Neuronal stem cell (in vitro differentiated cells): ENCODE measurements around the gene GNG12.

Experiments
- DNase-seq: peaks from one replicate; pipeline ENCODE4 v3.0.0-alpha.2; 2013; ENCODE audit warnings: low spot score
- H2AFZ ChIP-seq: one replicate; pipeline ENCODE4 v1.6.1; 2013; ENCODE audit warnings: mild to moderate bottlenecking, low read length, inconsistent platforms
- H2AK5ac ChIP-seq: 2 replicates; pipeline ENCODE4 v1.6.1; 2013; ENCODE audit warnings: low read depth, mild to moderate bottlenecking, inconsistent platforms, low read length, moderate library complexity, mixed read lengths
- H2BK120ac ChIP-seq: 2 replicates; pipeline ENCODE4 v1.6.1; 2013; ENCODE audit warnings: low read depth, mild to moderate bottlenecking, inconsistent platforms, low read length, moderate library complexity, mixed read lengths
- H2BK12ac ChIP-seq: one replicate; pipeline ENCODE4 v1.6.1; 2013; ENCODE audit warnings: low read length, inconsistent platforms
- H2BK15ac ChIP-seq: 2 replicates; pipeline ENCODE4 v1.6.1; 2013; ENCODE audit warnings: mild to moderate bottlenecking, low read length, inconsistent platforms, mixed read lengths
- H2BK5ac ChIP-seq: one replicate; pipeline ENCODE4 v1.6.1; 2013; ENCODE audit warnings: inconsistent platforms, mild to moderate bottlenecking, low read length, moderate library complexity
- H3K14ac ChIP-seq: one replicate; pipeline ENCODE4 v1.6.1; 2013; ENCODE audit warnings: low read length, inconsistent platforms
- H3K18ac ChIP-seq: 2 replicates; pipeline ENCODE4 v1.6.1; 2013; ENCODE audit warnings: low read length, inconsistent platforms
- H3K23ac ChIP-seq: 2 replicates; pipeline ENCODE4 v1.6.1; 2013; ENCODE audit warnings: low read depth, mild to moderate bottlenecking, mixed read lengths, low read length, inconsistent platforms; ENCODE audit not compliant: poor library complexity
- H3K27ac ChIP-seq: replicated peaks from 3 replicates; pipeline ENCODE4 v1.5.1; 2013; ENCODE audit warnings: low read length, inconsistent platforms
- H3K27me3 ChIP-seq, 3 experiments: 2 replicates each; pipeline ENCODE4 v1.6.1; 2013; ENCODE audit warnings: low read length in 3 of 3, mild to moderate bottlenecking in 2 of 3, inconsistent platforms in 1 of 3, low read depth in 1 of 3, mixed read lengths in 1 of 3, moderate library complexity in 1 of 3; ENCODE audit not compliant: control insufficient read depth in 3 of 3, insufficient read depth in 3 of 3
- H3K36me3 ChIP-seq, 2 donors: replicated peaks in 1 of 2; 2 replicates each; pipeline ENCODE4 v1.6.1; 2013; ENCODE audit warnings: low read length in 2 of 2; ENCODE audit not compliant: control insufficient read depth in 2 of 2, insufficient read depth in 2 of 2
- H3K4ac ChIP-seq: 2 replicates; pipeline ENCODE4 v1.6.1; 2013; ENCODE audit warnings: inconsistent platforms, mild to moderate bottlenecking, low read length, moderate library complexity
- H3K4me1 ChIP-seq, 2 donors: 1 replicate in 1 of 2; 2 replicates in 1 of 2; pipeline ENCODE4 v1.6.1; 2013; ENCODE audit warnings: low read length in 2 of 2, low read depth in 1 of 2; ENCODE audit not compliant: control insufficient read depth in 2 of 2, insufficient read depth in 1 of 2
- H3K4me2 ChIP-seq: one replicate; pipeline ENCODE4 v1.6.1; 2013; ENCODE audit warnings: mild to moderate bottlenecking, low read length, inconsistent platforms; ENCODE audit not compliant: insufficient read depth, poor library complexity, severe bottlenecking
- H3K4me3 ChIP-seq, 2 donors: 2 replicates each; pipeline ENCODE4 v1.5.1; 2013; ENCODE audit warnings: low read length in 2 of 2, mild to moderate bottlenecking in 2 of 2, inconsistent platforms in 1 of 2, moderate library complexity in 1 of 2
- H3K79me1 ChIP-seq: one replicate; pipeline ENCODE4 v1.6.1; 2013; ENCODE audit warnings: low read depth, mild to moderate bottlenecking, inconsistent platforms, low read length, moderate library complexity
- H3K9ac ChIP-seq: one replicate; pipeline ENCODE4 v1.6.1; 2013; ENCODE audit warnings: mild to moderate bottlenecking, low read depth, low read length, inconsistent platforms; ENCODE audit not compliant: poor library complexity
- H3K9me3 ChIP-seq, 2 donors: replicated peaks in 1 of 2; 2 replicates each; pipeline versions ENCODE3 to v1.6.1; 2013; ENCODE audit warnings: low read length in 2 of 2, mild to moderate bottlenecking in 2 of 2, inconsistent platforms in 1 of 2, low read depth in 1 of 2, mixed read lengths in 1 of 2, moderate library complexity in 1 of 2; ENCODE audit not compliant: control insufficient read depth in 2 of 2, insufficient read depth in 1 of 2
- H4K8ac ChIP-seq: one replicate; pipeline ENCODE4 v1.6.1; 2013; ENCODE audit warnings: low read depth, mild to moderate bottlenecking, inconsistent platforms, low read length, moderate library complexity
- H4K91ac ChIP-seq: one replicate; pipeline ENCODE4 v1.6.1; 2013; ENCODE audit warnings: low read length, low read depth, mild to moderate bottlenecking, inconsistent platforms; ENCODE audit not compliant: poor library complexity
- WGBS, 2 donors: extraction: QIAGEN DNeasy Blood & Tissue Kit; methylation state at CpG; one replicate each; pipeline ENCODE4 v1.1.7; 2013; ENCODE audit warnings: missing lambda C conversion rate in 2 of 2, mixed read lengths in 1 of 2; ENCODE audit not compliant: insufficient read length in 2 of 2, insufficient replicate concordance in 1 of 2; ENCODE audit errors: extremely low coverage in 2 of 2; 5-methylcytosine and 5-hydroxymethylcytosine counted together

Gene GNG12

DNA sequence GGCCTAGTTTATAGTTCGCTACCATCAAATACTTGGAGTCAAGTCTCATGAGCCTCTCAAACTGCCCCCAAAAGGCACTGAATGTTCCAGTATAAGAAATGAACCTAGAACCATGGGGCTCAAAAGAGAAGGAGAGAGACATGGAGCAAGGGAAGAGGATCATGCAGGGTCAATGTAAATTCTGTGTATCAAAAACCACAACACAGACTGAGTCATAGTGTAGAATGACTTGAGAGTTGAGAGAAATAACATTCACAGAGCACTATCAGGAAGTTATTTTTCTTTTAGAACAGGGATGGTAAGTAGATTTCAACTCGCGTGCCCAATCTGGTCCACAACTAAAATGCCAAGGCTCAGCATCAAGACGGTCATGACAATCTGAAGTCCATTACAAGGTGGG lies 59.8 kb downstream of the GNG12 start:
- WGBS, 2 donors, result no CpG with 5 or more reads among the region's 4 CpGs
- Histone ChIP-seq H2BK12ac (no peak overlapping the region), H3K9me3 (no peaks in the 10 kb centered on the region)

DNA sequence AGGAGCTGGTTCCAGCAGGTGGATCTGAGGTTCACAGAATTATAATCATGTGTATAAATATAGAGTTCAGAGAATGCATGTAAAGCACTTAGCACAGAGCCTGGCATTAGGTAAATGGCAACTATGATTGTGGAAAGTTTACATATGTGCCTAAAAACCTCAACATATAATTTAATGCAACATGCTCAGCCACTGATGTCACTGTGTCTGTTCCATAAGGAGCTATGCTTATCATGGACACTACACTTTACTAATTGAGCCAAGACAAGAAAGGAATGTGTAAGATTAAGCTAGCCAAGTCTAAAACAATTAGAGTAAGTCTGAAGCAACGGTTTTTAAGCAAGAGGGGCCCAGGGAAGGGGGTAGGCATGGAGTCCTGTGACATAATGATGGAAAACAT lies 61.5 kb downstream of the GNG12 start:
- Histone ChIP-seq H3K27ac (no peak overlapping the region), H4K8ac (no peak overlapping the region), H2BK120ac (no peak overlapping the region), H2BK12ac (no peak overlapping the region), H3K14ac (no peak overlapping the region), H3K23ac (no peak overlapping the region), H2BK15ac (no peak overlapping the region), H2AFZ (no peak overlapping the region), H3K9me3 (no peaks in the 10 kb centered on the region), H3K27me3 (no peaks in the 10 kb centered on the region), H3K4ac (no peak overlapping the region), H3K4me1 (peaks cover 4 to 6% of the 10 kb centered on the region in 2 donors), H3K36me3 (no peaks in the 10 kb centered on the region), H3K4me3 (no peak overlapping the region), H3K18ac (no peak overlapping the region), H3K79me1 (no peaks in the 10 kb centered on the region), H3K4me2 (no peak overlapping the region), H2AK5ac (no peak overlapping the region), H3K9ac (no peak overlapping the region), H4K91ac (no peak overlapping the region), H2BK5ac (no peak overlapping the region)
- no CpG with 5 or more reads among the region's 1 CpG for WGBS, 2 donors
- DNase-seq, result no peak

More for the DNA sequence above, 59.8 kb downstream of the GNG12 start:
- Histone ChIP-seq H2AK5ac (no peak overlapping the region), H3K79me1 (no peaks in the 10 kb centered on the region), H4K8ac (no peak overlapping the region), H3K4ac (no peak overlapping the region), H3K4me1 (no peaks in the 10 kb centered on the region), H3K18ac (no peak overlapping the region), H3K9ac (no peak overlapping the region), H3K27ac (no peak overlapping the region), H2BK15ac (no peak overlapping the region), H3K14ac (no peak overlapping the region), H3K4me3 (no peak overlapping the region), H3K27me3 (no peaks in the 10 kb centered on the region), H2BK5ac (no peak overlapping the region), H2BK120ac (no peak overlapping the region), H3K36me3 (no peaks in the 10 kb centered on the region), H3K23ac (no peak overlapping the region), H2AFZ (no peak overlapping the region), H4K91ac (no peak overlapping the region), H3K4me2 (no peak overlapping the region)
- DNase-seq, result no peak

DNA sequence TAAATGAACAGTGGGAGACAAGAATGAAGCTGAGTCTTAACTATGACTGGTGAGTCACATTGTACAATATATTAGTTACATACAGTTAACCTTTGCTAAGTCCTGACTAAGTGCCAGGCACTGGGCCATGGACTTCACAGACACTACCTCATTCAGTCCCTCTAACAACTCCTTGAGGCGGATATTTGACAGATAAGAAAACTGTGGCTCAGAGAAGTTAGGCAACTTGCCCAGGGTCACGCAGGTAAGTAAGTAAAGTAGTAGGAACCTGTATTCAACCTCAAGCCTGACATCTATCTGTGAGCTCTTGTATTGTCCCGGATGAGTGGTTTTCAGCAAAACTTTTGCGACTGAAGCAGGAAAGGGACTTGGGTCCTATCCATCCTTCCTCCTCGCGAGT lies 62.1 kb downstream of the GNG12 start:
- Histone ChIP-seq H2BK12ac (no peak overlapping the region), H3K27me3 (no peaks in the 10 kb centered on the region), H4K8ac (no peak overlapping the region), H3K4me3 (no peak overlapping the region), H3K27ac (no peak overlapping the region), H2AFZ (no peak overlapping the region), H2AK5ac (no peak overlapping the region), H3K18ac (no peak overlapping the region), H3K36me3 (no peaks in the 10 kb centered on the region), H3K14ac (no peak overlapping the region), H3K79me1 (no peaks in the 10 kb centered on the region), H3K9me3 (no peaks in the 10 kb centered on the region), H2BK120ac (no peak overlapping the region), H3K9ac (no peak overlapping the region), H2BK5ac (no peak overlapping the region), H3K4me2 (no peak overlapping the region), H4K91ac (no peak overlapping the region), H3K4ac (no peak overlapping the region), H2BK15ac (no peak overlapping the region), H3K4me1 (peaks cover 9% of the 10 kb centered on the region in 2 donors), H3K23ac (no peak overlapping the region)
- no CpG with 5 or more reads among the region's 6 CpGs for WGBS, 2 donors
- DNase-seq, result no peak

DNA sequence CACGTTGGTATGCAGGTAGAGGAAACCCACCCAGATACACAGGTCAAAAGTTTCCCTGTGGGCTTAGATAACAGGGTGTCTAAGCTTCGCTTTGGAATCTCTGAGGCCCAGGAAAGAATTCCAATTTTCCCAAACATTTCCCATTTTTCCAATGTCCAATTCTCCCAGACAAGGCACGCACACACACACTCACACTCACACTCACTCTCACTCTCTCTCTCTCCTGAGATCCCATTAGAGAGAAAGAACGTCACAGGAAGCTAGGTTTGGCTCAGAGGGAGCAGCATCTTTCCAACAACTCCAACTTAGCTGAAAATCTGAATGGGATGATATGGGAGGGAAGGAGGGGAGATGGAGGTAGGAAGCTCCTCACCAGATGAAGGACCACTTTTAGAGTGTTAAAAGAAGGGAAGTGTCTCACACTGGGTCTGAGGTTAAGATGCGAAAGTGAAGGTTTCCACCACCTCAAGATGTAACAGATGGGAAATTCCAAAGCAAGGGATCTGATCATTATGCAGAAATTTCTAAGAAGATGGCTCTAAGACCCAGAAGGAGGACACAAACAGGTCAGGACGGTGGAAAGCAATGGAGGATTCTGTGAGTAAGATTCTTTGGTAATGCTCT lies 63.5 kb downstream of the GNG12 start:
- no peak overlapping the region for H3K23ac ChIP-seq
- H3K27ac ChIP-seq, result no peak overlapping the region
- H2BK120ac ChIP-seq, result no peak overlapping the region
- no peak overlapping the region for H3K4me2 ChIP-seq
- H3K27me3 ChIP-seq, result no peaks in the 10 kb centered on the region
- H3K9ac ChIP-seq, result no peak overlapping the region
- no peak for DNase-seq
- no peaks in the 10 kb centered on the region for H3K36me3 ChIP-seq
- H3K9me3 ChIP-seq, result no peaks in the 10 kb centered on the region
- H2BK15ac ChIP-seq, result no peak overlapping the region
- no peak overlapping the region for H3K14ac ChIP-seq
- H2AK5ac ChIP-seq, result no peak overlapping the region
- no peak overlapping the region for H3K18ac ChIP-seq
- H3K4me3 ChIP-seq, result no peak overlapping the region
- no peak overlapping the region for H4K8ac ChIP-seq
- H4K91ac ChIP-seq, result no peak overlapping the region
- no peak overlapping the region for H3K4ac ChIP-seq
- no peak overlapping the region for H2BK12ac ChIP-seq
- H2BK5ac ChIP-seq, result no peak overlapping the region
- no peaks in the 10 kb centered on the region for H3K79me1 ChIP-seq
- no peak overlapping the region for H2AFZ ChIP-seq
- peaks cover 9% of the 10 kb centered on the region in 2 donors for H3K4me1 ChIP-seq
- no CpG with 5 or more reads among the region's 6 CpGs for WGBS, 2 donors
